Brain microvascular endothelial cell (primary cell): ENCODE data around the gene ANXA10.

Experiments used
- DNase-seq: peaks from one replicate; pipeline ENCODE4 v3.0.0-alpha.2; 2020
- H3K27ac ChIP-seq: fragments of 250-450 bp; sonication (Bioruptor Pico); 2 replicates; pipeline ENCODE4 v1.5.1; 2020; ENCODE audit warnings: mild to moderate bottlenecking, moderate library complexity
- H3K27me3 ChIP-seq: fragments of 250-450 bp; sonication (Bioruptor Pico); replicated peaks from 2 replicates; pipeline ENCODE4 v1.5.1; 2020; ENCODE audit warnings: mild to moderate bottlenecking
- H3K36me3 ChIP-seq: fragments of 250-450 bp; sonication (Bioruptor Pico); replicated peaks from 2 replicates; pipeline ENCODE4 v1.5.1; 2020; ENCODE audit warnings: mild to moderate bottlenecking
- H3K4me3 ChIP-seq: 2 replicates; pipeline ENCODE4 v1.5.1; 2011; ENCODE audit warnings: low read depth, mild to moderate bottlenecking, control low read depth, low read length, moderate library complexity
- in situ Hi-C: cut with HindIII; loops from 2 replicates; pipeline ENCODE4 v1.10.0; 2017; ENCODE audit warnings: low sequenced_read_pairs, low pct_ligation_motif_present
- TF ChIP-seq, protein P1 (sequence below): IDR thresholded peaks from 2 replicates; pipeline ENCODE4 v1.5.1; 2011; ENCODE audit warnings: low read depth, mild to moderate bottlenecking, moderate library complexity, low read length, control low read depth, inconsistent platforms; ENCODE audit errors: missing control alignments

Gene ANXA10

DNA sequence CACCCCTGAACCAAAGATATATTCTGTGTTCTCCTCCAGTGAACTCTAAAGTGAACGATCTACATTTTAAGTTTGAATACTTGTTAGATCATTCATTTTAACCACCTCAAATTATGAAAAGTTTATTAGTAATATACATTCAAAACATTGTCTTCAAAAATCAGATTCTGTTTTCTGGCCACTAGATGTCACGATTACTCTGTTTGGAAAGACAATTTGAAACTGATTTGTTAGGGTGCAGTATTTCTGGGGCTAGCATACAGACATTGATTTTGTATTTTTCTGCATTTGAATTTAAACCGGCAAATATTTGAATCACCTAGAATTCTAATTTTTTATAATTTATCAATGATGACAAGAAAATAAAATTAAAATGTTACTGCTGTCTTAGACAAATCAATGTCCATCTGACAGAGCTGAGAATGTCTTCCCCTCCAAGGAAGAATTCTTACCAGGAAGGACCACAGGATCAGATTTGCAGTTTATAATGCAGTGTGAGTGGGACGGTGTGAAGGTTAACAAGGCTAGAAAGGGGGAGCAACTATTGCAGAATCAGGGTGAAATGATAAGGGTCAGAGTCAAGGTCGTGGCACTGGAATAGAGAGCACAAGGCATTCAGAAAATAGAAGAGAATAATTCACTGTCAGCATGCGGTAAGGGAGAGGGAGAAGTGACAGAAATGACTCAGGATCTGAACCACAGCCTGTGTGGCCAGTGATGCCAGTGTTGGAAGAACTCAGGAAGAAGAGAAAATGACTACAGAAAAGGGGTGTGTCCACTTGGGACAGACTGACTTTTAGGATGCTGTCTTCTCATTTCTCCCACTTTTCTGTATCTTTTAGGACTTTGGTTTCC is 91.6 kb downstream of the ANXA10 start:
- TF ChIP-seq, protein P1, sequence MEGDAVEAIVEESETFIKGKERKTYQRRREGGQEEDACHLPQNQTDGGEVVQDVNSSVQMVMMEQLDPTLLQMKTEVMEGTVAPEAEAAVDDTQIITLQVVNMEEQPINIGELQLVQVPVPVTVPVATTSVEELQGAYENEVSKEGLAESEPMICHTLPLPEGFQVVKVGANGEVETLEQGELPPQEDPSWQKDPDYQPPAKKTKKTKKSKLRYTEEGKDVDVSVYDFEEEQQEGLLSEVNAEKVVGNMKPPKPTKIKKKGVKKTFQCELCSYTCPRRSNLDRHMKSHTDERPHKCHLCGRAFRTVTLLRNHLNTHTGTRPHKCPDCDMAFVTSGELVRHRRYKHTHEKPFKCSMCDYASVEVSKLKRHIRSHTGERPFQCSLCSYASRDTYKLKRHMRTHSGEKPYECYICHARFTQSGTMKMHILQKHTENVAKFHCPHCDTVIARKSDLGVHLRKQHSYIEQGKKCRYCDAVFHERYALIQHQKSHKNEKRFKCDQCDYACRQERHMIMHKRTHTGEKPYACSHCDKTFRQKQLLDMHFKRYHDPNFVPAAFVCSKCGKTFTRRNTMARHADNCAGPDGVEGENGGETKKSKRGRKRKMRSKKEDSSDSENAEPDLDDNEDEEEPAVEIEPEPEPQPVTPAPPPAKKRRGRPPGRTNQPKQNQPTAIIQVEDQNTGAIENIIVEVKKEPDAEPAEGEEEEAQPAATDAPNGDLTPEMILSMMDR, result peak; percentile 46
- DNase-seq, result no peak
- Histone ChIP-seq H3K27me3 (no peaks in the 10 kb centered on the region), H3K27ac (no peak overlapping the region), H3K36me3 (no peaks in the 10 kb centered on the region), H3K4me3 (no peak overlapping the region)
- in situ Hi-C loops, result no loop called here

DNA sequence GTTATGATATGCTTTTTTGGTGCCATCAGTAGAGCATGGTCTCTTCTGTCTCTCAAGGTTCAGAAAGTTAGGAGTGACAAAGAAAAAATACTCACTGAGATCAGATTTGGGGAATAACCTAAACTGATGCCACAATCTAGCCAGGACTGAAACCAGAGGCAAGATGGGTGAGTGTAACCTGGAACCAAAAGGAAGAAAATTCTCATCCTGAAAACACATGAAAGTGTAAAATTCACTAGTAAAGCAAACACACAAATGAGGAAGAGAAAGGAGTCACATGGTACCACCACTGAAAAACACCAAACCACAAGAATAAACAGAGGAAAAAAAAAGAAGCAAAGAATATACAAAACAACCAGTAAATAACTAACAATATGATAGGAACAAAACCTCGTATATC is 96.4 kb downstream of the ANXA10 start:
- DNase-seq, result no peak
- no peak overlapping the region for H3K27ac ChIP-seq
- H3K27me3 ChIP-seq, result no peaks in the 10 kb centered on the region
- no peak overlapping the region for H3K4me3 ChIP-seq
- H3K36me3 ChIP-seq, result no peaks in the 10 kb centered on the region
- TF ChIP-seq, protein P1, result no peak
- in situ Hi-C loops, result no loop called here

DNA sequence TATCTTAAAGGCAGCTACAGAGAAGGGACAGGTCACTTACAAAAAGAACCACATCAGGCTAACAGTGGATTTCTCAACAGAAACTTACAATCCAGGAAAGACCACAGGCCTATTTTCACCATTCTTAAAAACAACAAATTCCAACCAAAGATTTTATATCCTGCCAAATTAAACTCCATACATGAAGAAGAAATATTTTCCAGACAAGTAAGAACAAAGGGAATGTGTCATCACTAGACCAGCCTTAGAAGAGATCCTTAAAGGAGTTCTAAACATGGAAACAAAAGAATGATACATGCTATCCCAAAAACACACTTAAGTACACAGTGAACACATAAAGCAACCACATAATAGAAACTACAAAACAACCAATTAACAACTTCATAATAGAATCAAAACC is 105.6 kb downstream of the ANXA10 start:
- Histone ChIP-seq H3K27ac (no peak overlapping the region), H3K36me3 (no peaks in the 10 kb centered on the region), H3K4me3 (no peak overlapping the region), H3K27me3 (no peaks in the 10 kb centered on the region)
- in situ Hi-C loops, result no loop called here
- TF ChIP-seq, protein P1, result no peak
- DNase-seq, result no peak

DNA sequence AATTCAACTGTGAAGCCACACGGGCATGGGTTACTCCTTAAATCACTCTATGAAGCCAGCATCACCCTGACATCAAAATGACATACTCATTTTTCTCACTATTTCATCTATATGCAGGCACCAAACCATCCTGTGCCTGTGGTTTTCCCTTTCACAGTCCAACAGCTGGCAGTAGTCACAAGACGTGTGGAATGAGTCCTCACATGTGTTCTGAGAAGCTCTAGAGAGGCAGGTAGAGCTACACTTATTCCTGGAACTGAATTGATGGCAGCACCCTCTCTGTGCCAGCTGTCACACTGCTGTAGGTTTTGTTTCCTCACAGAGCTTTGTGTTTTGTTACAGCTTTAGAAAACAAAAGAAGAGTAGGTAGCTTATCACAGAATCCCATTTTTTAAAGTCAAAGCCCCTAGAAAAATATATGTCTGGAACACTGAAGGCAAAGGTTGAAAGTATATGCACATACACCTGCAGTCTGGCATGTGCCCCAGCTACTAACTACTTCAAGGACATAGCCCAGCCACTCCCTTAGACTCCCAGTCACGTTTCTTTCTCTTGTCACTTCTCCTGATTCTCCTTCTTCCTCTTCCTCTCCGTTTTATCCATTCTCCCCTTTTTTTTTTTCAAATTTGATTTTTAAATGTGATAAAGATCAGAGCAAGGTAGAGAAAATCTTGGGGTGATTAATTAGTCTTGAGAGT is 107.1 kb downstream of the ANXA10 start:
- H3K27me3 ChIP-seq, result no peaks in the 10 kb centered on the region
- in situ Hi-C loops, result no loop called here
- H3K36me3 ChIP-seq, result no peaks in the 10 kb centered on the region
- H3K4me3 ChIP-seq, result no peak overlapping the region
- TF ChIP-seq, protein P1, result no peak
- DNase-seq, result no peak
- no peak overlapping the region for H3K27ac ChIP-seq

DNA sequence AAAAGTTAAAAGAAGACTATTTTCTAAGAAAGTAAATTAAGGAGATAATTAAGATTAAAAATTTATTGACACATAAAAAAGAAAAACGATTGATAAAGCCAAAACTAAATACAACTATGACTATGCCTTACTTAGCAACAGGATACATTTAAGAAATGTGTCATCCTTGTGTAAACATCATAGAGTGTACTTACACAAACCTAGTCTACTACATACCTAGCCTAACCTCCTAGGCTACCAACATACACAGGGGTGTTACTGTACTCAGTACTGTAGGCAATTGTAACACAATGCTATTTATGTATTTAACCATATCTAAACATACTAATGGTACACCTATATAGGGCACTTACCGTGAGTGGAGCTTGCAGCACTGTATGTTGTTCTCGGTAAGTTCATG is 108.3 kb downstream of the ANXA10 start:
- no peaks in the 10 kb centered on the region for H3K27me3 ChIP-seq
- in situ Hi-C loops, result no loop called here
- peak; percentile 18 for DNase-seq
- TF ChIP-seq, protein P1, result no peak
- H3K36me3 ChIP-seq, result no peaks in the 10 kb centered on the region
- no peak overlapping the region for H3K4me3 ChIP-seq
- no peak overlapping the region for H3K27ac ChIP-seq
